ENCODE results near the gene NKIRAS2. TPM values are rescaled to one million over a fixed set of nuclear protein-coding genes. Genes with fewer than 3 reads are reported as not detected.
A peak's percentile ranks its signal among the peaks of the same experiment; 100 is the strongest.

The NKIRAS2 gene
- total and polyA plus RNA-seq, 2 of the 13 experiments (the other 11 are each of a cell fraction or from before 2014, with no cell fraction given) = 27.9 to 42.0 TPM

DNA sequence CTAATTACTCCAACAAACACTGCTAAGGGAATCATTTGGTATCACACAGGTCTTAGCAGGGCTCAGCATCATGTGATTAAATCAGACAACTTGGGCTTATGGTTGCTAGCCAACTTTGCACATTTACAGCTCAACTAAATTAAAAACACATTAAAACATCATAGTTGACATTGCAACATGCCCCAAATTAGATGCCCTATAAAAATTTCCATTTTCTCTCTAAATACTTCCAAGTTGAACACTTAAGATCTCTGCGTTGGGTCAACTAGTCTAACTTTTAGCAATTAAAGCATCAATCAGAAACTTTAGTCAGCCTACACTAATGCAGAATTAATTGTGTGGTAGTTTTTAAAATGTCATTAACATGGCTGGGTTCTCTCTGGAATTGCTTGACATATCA lies 14.7 kb upstream of the NKIRAS2 start:
- ATAC-seq (no peak), FAIRE-seq (no peak), DNase-seq (ENCODE audit: low spot score) (no peak)
- Histone ChIP-seq H4K20me1 (ENCODE audit: insufficient read depth, low read length) (peaks cover 24% of the 10 kb centered on the region), H2AFZ (ENCODE audit: low read length) (no peak overlapping the region), H3K27me3 (ENCODE audit: control insufficient read depth in 1 of 2, insufficient read depth in 2 of 2, low read length in 2 of 2) (no peaks in the 10 kb centered on the region), H3K9ac (ENCODE audit: insufficient read depth, low read depth, low read length) (no peak overlapping the region), H3K9me3 (ENCODE audit: low read length) (no peaks in the 10 kb centered on the region), H3K79me2 (ENCODE audit: insufficient read depth, low read length) (peaks cover 91% of the 10 kb centered on the region), H3K36me3 (replicated peaks in 1 of 2; ENCODE audit: control insufficient read depth in 1 of 2, insufficient read depth in 2 of 2, low read length in 2 of 2) (peaks cover 7 to 36% of the 10 kb centered on the region in 2 experiments), H3K4me1 (ENCODE audit: insufficient read depth, low read length) (peaks cover 55% of the 10 kb centered on the region), H3K4me2 (ENCODE audit: low read depth, low read length) (no peak overlapping the region), H3K4me3 (replicated peaks in 1 of 3; ENCODE audit: insufficient read depth in 1 of 3, low read depth in 2 of 3, low read length in 3 of 3) (no peak overlapping the region), H3K27ac (ENCODE audit: extremely low read length, insufficient read depth, low read length) (no peak overlapping the region)
- ChIA-PET POLR2A (interaction anchor here (0.9 to 9.0 kb wide), 3 partner anchors 13 to 37 kb away, joined by 3 to 183 read pairs (median 50); partner anchors contain the start of genes CNP, DNAJC7 and NKIRAS2), CTCF (ENCODE audit: low intra/inter-chr PET ratio, low total read pairs) (no interaction called here)
- in situ Hi-C loops (cut with HindIII; ENCODE audit: extremely low pct_ligation_motif_present, low pct_unique_long_range_greater_than_20kb) = no loop called here
- intact Hi-C loops (cut with micrococcal nuclease; ENCODE audit: unreplicated experiment) = no loop called here
- TF ChIP-seq, protein P1, sequence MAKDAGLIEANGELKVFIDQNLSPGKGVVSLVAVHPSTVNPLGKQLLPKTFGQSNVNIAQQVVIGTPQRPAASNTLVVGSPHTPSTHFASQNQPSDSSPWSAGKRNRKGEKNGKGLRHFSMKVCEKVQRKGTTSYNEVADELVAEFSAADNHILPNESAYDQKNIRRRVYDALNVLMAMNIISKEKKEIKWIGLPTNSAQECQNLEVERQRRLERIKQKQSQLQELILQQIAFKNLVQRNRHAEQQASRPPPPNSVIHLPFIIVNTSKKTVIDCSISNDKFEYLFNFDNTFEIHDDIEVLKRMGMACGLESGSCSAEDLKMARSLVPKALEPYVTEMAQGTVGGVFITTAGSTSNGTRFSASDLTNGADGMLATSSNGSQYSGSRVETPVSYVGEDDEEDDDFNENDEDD (CRISPR knock-in tag; IDR thresholded peaks at IDR 0.05; ENCODE audit: borderline replicate concordance) = no peak
- no peak for TF ChIP-seq SP2 (CRISPR knock-in tag; IDR thresholded peaks at IDR 0.05)
- no peak for TF ChIP-seq ZNF253 (CRISPR knock-in tag; IDR thresholded peaks at IDR 0.05; ENCODE audit: borderline replicate concordance)
- TF ChIP-seq ZFP37 (CRISPR knock-in tag; IDR thresholded peaks at IDR 0.05; ENCODE audit: borderline replicate concordance) = no peak
- TF ChIP-seq ZNF660 (CRISPR knock-in tag; IDR thresholded peaks at IDR 0.05; ENCODE audit: borderline replicate concordance, low read depth) = no peak
- TF ChIP-seq KLF16 (CRISPR knock-in tag; IDR thresholded peaks at IDR 0.05) = no peak
- no peak for TF ChIP-seq ZNF777 (CRISPR knock-in tag; IDR thresholded peaks at IDR 0.05)
- WGBS (ENCODE audit: low lambda C conversion rate) = 100% methylated on average over 1 of the region's 1 CpG
- BruUV-seq (replicated peaks) = TSS peak; percentile 21

DNA sequence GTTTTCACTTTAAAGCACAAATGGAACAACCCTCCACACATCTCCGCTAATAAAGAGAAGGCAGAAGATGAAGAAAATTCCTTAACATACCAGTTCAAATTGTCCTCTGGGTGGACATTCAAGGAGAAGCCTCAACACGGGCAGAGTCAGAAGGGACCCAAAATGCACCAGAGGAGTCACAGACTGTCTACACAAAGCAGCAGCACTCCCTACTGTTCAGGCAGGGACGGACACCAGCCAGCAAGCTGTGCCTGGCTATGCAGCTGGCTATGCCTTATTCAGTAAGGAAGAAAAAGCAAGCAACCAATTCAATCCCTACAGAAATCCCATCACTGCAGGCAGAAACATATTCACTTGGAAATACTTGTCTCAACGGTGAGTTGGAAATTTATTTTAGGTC lies 10.7 kb upstream of the NKIRAS2 start:
- in situ Hi-C loops (cut with HindIII; ENCODE audit: extremely low pct_ligation_motif_present, low pct_unique_long_range_greater_than_20kb) (no loop called here), intact Hi-C loops (cut with micrococcal nuclease; ENCODE audit: unreplicated experiment) (no loop called here)
- Histone ChIP-seq H3K27me3 (ENCODE audit: control insufficient read depth in 1 of 2, insufficient read depth in 2 of 2, low read length in 2 of 2) (no peaks in the 10 kb centered on the region), H3K9ac (ENCODE audit: insufficient read depth, low read depth, low read length) (no peak overlapping the region), H3K36me3 (replicated peaks in 1 of 2; ENCODE audit: control insufficient read depth in 1 of 2, insufficient read depth in 2 of 2, low read length in 2 of 2) (peaks cover 4 to 31% of the 10 kb centered on the region in 2 experiments), H3K79me2 (ENCODE audit: insufficient read depth, low read length) (peaks cover 92% of the 10 kb centered on the region), H3K4me1 (ENCODE audit: insufficient read depth, low read length) (peaks cover 68% of the 10 kb centered on the region), H3K4me2 (ENCODE audit: low read depth, low read length) (no peak overlapping the region), H3K9me3 (ENCODE audit: low read length) (no peaks in the 10 kb centered on the region), H3K27ac (ENCODE audit: extremely low read length, insufficient read depth, low read length) (no peak overlapping the region), H4K20me1 (ENCODE audit: insufficient read depth, low read length) (peaks cover 26% of the 10 kb centered on the region), H2AFZ (ENCODE audit: low read length) (no peak overlapping the region), H3K4me3 (replicated peaks in 1 of 3; ENCODE audit: insufficient read depth in 1 of 3, low read depth in 2 of 3, low read length in 3 of 3) (no peak overlapping the region)
- DNase-seq (ENCODE audit: low spot score) = peak; percentile 33
- ChIA-PET CTCF (ENCODE audit: low intra/inter-chr PET ratio, low total read pairs) (interaction anchor here (1.3 kb wide), 1 partner anchor 46 kb away, joined by 6 read pairs; no protein-coding TSS in a partner anchor), POLR2A (interaction anchor here (1.5 to 9.0 kb wide), 3 partner anchors 9 to 43 kb away, joined by 3 to 183 read pairs (median 4); partner anchors contain the start of genes DNAJC7 and NKIRAS2)
- no TSS peak for BruUV-seq (replicated peaks)
- ATAC-seq = peak; percentile 90
- FAIRE-seq = no peak
- WGBS (ENCODE audit: low lambda C conversion rate) = 84% methylated on average over 4 of the region's 4 CpGs
- TF ChIP-seq SRSF9 (IDR thresholded peaks at IDR 0.05; ENCODE audit: borderline replicate concordance, insufficient read depth, low read depth, low read length, poor library complexity, severe bottlenecking) (no peak), STAG1 (CRISPR knock-in tag; IDR thresholded peaks at IDR 0.05) (peak; percentile 59), RAD21 (CRISPR knock-in tag; IDR thresholded peaks at IDR 0.05) (peak; percentile 27; the same call in 1 of the 2 replicates), SP1 (IDR thresholded peaks at IDR 0.05) (no peak), SP1 (CRISPR knock-in tag; IDR thresholded peaks at IDR 0.05) (no peak)
- TF ChIP-seq, protein P2, sequence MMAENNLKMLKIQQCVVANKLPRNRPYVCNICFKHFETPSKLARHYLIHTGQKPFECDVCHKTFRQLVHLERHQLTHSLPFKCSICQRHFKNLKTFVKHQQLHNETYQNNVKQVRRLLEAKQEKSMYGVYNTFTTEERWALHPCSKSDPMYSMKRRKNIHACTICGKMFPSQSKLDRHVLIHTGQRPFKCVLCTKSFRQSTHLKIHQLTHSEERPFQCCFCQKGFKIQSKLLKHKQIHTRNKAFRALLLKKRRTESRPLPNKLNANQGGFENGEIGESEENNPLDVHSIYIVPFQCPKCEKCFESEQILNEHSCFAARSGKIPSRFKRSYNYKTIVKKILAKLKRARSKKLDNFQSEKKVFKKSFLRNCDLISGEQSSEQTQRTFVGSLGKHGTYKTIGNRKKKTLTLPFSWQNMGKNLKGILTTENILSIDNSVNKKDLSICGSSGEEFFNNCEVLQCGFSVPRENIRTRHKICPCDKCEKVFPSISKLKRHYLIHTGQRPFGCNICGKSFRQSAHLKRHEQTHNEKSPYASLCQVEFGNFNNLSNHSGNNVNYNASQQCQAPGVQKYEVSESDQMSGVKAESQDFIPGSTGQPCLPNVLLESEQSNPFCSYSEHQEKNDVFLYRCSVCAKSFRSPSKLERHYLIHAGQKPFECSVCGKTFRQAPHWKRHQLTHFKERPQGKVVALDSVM (CRISPR knock-in tag; IDR thresholded peaks at IDR 0.05) = no peak
- TF ChIP-seq, protein P3, sequence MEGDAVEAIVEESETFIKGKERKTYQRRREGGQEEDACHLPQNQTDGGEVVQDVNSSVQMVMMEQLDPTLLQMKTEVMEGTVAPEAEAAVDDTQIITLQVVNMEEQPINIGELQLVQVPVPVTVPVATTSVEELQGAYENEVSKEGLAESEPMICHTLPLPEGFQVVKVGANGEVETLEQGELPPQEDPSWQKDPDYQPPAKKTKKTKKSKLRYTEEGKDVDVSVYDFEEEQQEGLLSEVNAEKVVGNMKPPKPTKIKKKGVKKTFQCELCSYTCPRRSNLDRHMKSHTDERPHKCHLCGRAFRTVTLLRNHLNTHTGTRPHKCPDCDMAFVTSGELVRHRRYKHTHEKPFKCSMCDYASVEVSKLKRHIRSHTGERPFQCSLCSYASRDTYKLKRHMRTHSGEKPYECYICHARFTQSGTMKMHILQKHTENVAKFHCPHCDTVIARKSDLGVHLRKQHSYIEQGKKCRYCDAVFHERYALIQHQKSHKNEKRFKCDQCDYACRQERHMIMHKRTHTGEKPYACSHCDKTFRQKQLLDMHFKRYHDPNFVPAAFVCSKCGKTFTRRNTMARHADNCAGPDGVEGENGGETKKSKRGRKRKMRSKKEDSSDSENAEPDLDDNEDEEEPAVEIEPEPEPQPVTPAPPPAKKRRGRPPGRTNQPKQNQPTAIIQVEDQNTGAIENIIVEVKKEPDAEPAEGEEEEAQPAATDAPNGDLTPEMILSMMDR (CRISPR knock-in tag; IDR thresholded peaks at IDR 0.05) = peak; percentile 61

Data from HepG2 (cell line).